Measurements from ENCODE around the gene MSI2.

DNA sequence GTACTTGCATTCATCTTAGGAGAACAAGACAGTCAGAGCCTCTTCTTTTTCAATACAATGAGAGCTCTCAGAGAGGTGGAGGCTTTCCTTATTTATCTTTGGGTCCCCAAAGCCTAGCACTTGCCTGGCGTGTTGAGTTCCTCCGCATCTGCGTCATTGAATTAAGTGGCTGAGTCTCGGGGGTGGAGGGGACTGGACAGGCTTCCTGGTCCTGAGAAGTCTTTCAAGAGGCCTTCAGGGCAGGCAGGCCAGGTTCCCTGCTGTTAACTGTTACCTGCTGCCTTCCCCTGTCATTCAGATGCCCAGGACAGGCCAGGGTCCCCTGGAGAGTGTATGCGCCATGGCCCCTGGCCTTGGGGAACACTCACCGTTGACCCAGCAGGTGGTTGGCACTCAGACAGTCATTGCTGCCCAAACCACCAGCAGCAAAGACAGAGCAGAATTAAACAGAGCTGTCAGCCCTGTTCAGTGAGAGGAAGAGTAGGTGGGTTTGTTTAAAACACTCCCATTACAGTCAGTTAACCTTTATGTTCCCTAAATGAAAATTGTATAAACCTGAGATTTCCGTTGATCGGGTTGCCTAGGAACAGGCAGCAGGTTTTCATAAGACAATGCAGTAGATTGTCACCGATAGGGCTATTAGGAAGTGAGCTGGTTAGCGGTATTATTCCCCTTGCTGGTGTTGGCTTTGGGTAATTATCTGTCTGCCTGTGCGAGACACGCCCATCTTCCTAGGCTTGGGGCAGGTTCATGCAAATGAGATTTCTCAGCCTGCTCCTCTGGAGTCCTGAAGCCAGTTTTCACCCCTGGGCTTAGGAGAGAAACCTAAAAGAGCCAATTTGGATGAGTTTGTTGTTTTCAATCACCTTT is 356.1 kb downstream of the MSI2 start:
- TF ChIP-seq EZH2 (IDR thresholded peaks at IDR 0.05; ENCODE audit: borderline replicate concordance, insufficient read depth, low read depth, low read length, poor library complexity, severe bottlenecking) = no peak
- TF ChIP-seq, protein P1, sequence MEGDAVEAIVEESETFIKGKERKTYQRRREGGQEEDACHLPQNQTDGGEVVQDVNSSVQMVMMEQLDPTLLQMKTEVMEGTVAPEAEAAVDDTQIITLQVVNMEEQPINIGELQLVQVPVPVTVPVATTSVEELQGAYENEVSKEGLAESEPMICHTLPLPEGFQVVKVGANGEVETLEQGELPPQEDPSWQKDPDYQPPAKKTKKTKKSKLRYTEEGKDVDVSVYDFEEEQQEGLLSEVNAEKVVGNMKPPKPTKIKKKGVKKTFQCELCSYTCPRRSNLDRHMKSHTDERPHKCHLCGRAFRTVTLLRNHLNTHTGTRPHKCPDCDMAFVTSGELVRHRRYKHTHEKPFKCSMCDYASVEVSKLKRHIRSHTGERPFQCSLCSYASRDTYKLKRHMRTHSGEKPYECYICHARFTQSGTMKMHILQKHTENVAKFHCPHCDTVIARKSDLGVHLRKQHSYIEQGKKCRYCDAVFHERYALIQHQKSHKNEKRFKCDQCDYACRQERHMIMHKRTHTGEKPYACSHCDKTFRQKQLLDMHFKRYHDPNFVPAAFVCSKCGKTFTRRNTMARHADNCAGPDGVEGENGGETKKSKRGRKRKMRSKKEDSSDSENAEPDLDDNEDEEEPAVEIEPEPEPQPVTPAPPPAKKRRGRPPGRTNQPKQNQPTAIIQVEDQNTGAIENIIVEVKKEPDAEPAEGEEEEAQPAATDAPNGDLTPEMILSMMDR (IDR thresholded peaks at IDR 0.05) = no peak

All from B cell (primary cell).